Measurements from ENCODE around the gene TYW1. TPM values are rescaled to one million over a fixed set of nuclear protein-coding genes. Genes with fewer than 3 reads are reported as not detected.
"Not testable (repeated sequence)": the region's sequence is repeated elsewhere in the genome, so short reads cannot be mapped to it uniquely, and the experiment has no call there.

TYW1 gene
- total and polyA plus RNA-seq, 9 donors: 13.2 to 16.3 (median 14.6) TPM

DNA sequence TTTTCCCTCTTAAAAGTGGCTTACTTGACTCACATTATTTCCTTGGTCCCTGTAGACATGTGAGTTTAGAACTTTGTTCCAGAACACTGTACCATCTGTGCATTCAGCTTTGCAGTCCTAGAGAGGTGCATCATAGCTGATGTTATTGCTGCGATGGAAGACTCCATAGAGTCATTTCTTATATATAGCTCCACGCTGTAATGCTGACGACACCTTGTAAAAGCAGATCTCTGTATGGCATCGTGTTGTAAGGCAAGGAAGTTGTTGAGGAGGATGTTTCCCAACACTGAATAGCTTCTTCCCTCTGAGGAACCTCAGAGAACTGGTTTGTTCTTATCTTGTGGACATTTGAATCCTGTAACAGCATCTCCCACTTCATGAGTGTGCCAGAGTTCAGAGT lies 109.6 kb downstream of the TYW1 start:
- not testable (repeated sequence) for H3K9me3 ChIP-seq (replicated peaks; ENCODE audit: control insufficient read depth, low read depth, low read length); H3K4me3 ChIP-seq (ENCODE audit: low read length); H3K4me1 ChIP-seq (ENCODE audit: control insufficient read depth, insufficient read depth, low read length); H3K27me3 ChIP-seq (ENCODE audit: control insufficient read depth, insufficient read depth, low read length); H3K27ac ChIP-seq (ENCODE audit: low read length); H3K36me3 ChIP-seq (ENCODE audit: control insufficient read depth, insufficient read depth, low read length); DNase-seq
- WGBS (ENCODE audit: insufficient coverage): no CpG with 5 or more reads among the region's 4 CpGs

DNA sequence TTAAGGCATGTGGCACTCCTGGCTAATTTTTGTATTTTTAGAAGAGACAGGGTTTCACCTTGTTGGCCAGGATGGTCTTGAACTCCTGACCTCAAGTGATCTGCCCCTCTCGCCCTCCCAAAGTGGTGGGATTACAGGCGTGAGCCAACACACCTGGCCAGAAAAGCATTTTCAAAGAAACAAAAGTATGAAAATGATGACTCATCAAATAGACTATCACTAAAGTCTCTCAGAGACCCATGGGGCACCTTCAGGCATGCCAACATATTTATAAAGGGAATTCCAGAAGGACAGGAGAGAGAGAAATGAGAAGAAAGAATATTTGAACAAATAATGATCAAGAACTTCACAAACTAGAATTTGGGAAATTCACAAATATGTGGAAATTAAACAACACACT lies 114.7 kb downstream of the TYW1 start:
- H3K36me3 ChIP-seq (ENCODE audit: control insufficient read depth, insufficient read depth, low read length); H3K27ac ChIP-seq (ENCODE audit: low read length); H3K9me3 ChIP-seq (replicated peaks; ENCODE audit: control insufficient read depth, low read depth, low read length); DNase-seq; H3K4me1 ChIP-seq (ENCODE audit: control insufficient read depth, insufficient read depth, low read length); H3K27me3 ChIP-seq (ENCODE audit: control insufficient read depth, insufficient read depth, low read length); H3K4me3 ChIP-seq (ENCODE audit: low read length): not testable (repeated sequence)
- 100% methylated on average over 1 of the region's 2 CpGs for WGBS (ENCODE audit: insufficient coverage)

DNA sequence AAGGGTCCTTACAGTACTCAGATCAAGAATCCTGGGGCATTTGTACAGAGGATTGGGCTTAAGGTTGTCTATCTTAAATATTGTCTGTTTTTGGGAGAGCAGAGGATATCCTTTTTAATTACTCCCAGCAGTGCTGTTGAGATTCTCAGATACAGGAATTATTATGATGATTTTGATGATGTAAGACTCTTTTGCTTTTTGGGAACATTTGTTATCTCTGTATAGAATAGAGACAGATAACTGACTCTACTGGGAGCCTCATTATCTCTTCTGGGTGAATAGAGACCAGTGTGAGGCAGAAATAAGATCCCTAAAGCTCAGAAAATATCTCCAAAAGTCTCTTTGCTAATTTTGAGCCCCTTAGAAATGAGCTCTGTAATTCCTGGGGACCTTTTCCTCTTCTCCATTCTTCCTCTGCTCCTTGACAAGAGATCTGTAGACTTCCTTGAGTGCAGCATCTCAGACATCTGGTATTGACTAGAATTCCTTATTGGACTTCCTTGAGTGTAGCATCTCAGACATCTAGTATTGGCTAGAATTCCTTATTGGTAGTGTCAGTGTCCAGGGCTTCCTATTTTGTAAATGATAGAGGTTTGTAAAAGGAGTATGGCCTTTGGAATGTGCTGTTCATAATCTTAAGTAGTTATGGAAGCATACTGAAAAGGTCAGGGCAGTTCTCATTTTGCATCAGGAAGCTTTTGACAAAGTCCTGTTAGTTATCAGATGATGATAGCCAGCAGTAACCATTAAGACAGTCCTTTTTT lies 118.0 kb downstream of the TYW1 start:
- H3K27ac ChIP-seq (ENCODE audit: low read length); H3K4me3 ChIP-seq (ENCODE audit: low read length); H3K36me3 ChIP-seq (ENCODE audit: control insufficient read depth, insufficient read depth, low read length); H3K4me1 ChIP-seq (ENCODE audit: control insufficient read depth, insufficient read depth, low read length); H3K27me3 ChIP-seq (ENCODE audit: control insufficient read depth, insufficient read depth, low read length); H3K9me3 ChIP-seq (replicated peaks; ENCODE audit: control insufficient read depth, low read depth, low read length): not testable (repeated sequence)
- DNase-seq: peak; percentile 5

DNA sequence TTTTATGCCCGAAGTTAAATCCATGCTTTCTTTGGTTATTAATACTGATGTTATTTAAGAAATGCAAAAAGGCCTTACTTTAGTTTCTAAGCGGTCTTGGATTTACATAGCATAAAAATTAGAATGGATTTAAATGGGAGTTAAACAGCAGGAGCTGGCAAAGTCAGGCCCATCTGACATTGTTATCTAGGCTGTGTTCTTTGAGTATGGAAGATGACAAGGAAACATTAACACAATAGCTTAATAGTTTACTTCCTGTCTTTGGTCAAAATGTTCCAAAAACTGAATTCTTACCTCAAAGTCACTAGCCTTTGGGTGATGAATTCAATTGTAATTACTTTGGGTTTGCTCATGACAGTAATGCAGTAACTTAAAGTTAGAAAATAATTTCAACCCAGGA lies 123.9 kb downstream of the TYW1 start:
- H3K9me3 ChIP-seq (replicated peaks; ENCODE audit: control insufficient read depth, low read depth, low read length); H3K4me1 ChIP-seq (ENCODE audit: control insufficient read depth, insufficient read depth, low read length); H3K36me3 ChIP-seq (ENCODE audit: control insufficient read depth, insufficient read depth, low read length); H3K27me3 ChIP-seq (ENCODE audit: control insufficient read depth, insufficient read depth, low read length); H3K27ac ChIP-seq (ENCODE audit: low read length); DNase-seq; H3K4me3 ChIP-seq (ENCODE audit: low read length): not testable (repeated sequence)
- WGBS (ENCODE audit: insufficient coverage): no CpG with 5 or more reads among the region's 2 CpGs

DNA sequence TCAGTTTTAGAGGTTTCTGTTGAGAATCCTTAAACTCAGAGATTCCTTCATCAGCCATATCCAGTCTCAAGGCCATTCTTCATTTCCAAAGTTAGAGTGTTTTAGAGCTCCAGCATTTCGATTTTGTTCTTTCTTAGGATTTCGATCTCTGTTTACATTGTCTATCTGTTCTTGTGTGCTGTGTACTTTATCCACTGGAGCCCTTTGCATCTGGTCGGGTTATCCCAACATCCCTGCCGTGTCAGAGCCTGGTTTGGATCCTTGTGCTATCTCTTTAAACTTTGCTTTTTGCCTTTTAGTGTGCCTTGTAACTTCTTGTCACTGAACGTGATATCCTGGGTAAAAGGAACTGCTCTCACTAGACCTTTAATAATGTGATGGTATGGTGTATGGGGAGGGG lies 131.6 kb downstream of the TYW1 start:
- no CpG with 5 or more reads among the region's 5 CpGs for WGBS (ENCODE audit: insufficient coverage)
- not testable (repeated sequence) for H3K4me3 ChIP-seq (ENCODE audit: low read length); H3K9me3 ChIP-seq (replicated peaks; ENCODE audit: control insufficient read depth, low read depth, low read length); H3K27ac ChIP-seq (ENCODE audit: low read length); H3K36me3 ChIP-seq (ENCODE audit: control insufficient read depth, insufficient read depth, low read length); H3K27me3 ChIP-seq (ENCODE audit: control insufficient read depth, insufficient read depth, low read length); H3K4me1 ChIP-seq (ENCODE audit: control insufficient read depth, insufficient read depth, low read length); DNase-seq

DNA sequence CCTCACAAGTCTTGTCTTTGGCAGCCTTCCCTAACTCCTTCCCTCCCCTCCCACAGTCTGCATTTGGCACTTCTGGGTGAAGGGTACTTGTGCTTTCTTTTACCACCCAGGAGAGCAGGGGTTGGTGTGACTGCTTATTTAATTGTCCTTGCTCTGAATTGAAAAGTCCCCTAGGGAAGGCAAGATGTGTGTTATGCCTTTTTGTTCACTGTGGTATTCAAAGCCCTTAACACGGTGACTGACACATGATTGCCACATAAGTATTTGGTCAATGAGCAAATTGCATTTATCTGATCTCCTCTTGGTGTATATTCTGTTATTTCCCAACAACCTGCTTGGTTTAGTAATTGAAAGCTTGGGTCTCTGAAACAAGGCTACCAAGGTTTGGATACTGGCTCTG lies 134.1 kb downstream of the TYW1 start:
- not testable (repeated sequence) for H3K27me3 ChIP-seq (ENCODE audit: control insufficient read depth, insufficient read depth, low read length); H3K36me3 ChIP-seq (ENCODE audit: control insufficient read depth, insufficient read depth, low read length); H3K4me3 ChIP-seq (ENCODE audit: low read length); DNase-seq; H3K27ac ChIP-seq (ENCODE audit: low read length); H3K4me1 ChIP-seq (ENCODE audit: control insufficient read depth, insufficient read depth, low read length); H3K9me3 ChIP-seq (replicated peaks; ENCODE audit: control insufficient read depth, low read depth, low read length)
- WGBS (ENCODE audit: insufficient coverage): no CpG with 5 or more reads among the region's 1 CpG

DNA sequence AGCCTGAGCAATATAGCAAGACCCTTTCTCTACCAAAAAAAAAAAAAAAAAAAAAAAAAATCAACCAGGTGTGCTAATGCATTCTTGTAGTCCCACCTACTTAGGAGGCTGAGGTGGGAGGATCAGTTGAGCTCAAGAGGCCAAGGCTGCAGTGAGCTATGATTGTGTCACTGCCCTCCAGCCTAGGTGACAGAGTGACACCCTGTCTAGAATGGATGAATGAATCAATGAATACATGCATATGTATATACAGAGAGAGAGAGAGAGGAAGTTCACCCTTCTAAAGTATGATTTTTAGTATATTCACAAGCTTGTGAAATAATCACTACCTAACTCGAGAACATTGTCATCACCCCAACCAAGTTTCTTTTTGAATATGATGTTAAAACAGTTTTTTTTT lies 138.3 kb downstream of the TYW1 start:
- not testable (repeated sequence) for H3K36me3 ChIP-seq (ENCODE audit: control insufficient read depth, insufficient read depth, low read length); H3K27ac ChIP-seq (ENCODE audit: low read length); H3K9me3 ChIP-seq (replicated peaks; ENCODE audit: control insufficient read depth, low read depth, low read length); DNase-seq; H3K4me1 ChIP-seq (ENCODE audit: control insufficient read depth, insufficient read depth, low read length); H3K27me3 ChIP-seq (ENCODE audit: control insufficient read depth, insufficient read depth, low read length); H3K4me3 ChIP-seq (ENCODE audit: low read length)
- no CpG with 5 or more reads among the region's 1 CpG for WGBS (ENCODE audit: insufficient coverage)

DNA sequence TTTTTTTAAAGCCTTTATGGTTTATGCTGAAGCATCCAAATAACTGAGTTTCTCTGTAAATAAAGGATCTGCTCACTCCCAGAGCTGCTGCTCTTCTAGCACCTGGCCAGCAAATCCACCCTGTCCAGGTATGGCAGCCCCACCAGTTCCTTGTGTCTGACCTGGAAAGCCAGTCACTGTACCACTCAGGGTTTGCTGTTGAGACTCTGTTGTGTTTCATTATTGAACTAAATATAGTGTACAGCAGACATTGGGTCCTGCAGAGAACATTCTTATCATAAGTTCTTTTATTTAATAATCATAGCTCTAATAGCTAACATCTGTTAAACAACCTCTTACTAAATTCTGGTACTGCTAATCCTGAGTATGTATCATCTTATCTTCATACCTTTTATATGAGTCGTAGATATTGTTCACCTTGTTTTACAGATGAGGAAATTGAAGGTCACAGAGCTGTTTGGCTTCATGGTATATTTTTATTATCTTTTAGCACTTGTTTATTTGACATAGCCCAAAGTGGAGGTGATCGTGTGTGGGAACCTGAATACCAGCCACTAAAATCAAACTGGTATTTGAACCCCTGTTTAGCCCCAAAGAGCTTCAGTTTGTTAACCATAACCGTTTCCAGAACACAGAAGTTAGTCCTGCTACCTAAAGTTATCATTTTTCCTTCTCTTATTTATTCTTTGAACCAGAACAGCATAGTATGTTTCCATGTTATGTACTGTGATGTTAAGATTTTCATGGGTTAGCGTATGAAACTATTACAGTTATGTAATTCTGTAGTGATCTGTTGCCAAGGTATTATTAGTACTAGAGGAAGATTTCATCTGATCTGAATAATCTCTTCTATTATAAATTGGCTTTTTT lies 139.2 kb downstream of the TYW1 start:
- DNase-seq; H3K4me3 ChIP-seq (ENCODE audit: low read length); H3K27me3 ChIP-seq (ENCODE audit: control insufficient read depth, insufficient read depth, low read length); H3K27ac ChIP-seq (ENCODE audit: low read length); H3K36me3 ChIP-seq (ENCODE audit: control insufficient read depth, insufficient read depth, low read length); H3K9me3 ChIP-seq (replicated peaks; ENCODE audit: control insufficient read depth, low read depth, low read length); H3K4me1 ChIP-seq (ENCODE audit: control insufficient read depth, insufficient read depth, low read length): not testable (repeated sequence)
- WGBS (ENCODE audit: insufficient coverage): no CpG with 5 or more reads among the region's 4 CpGs

DNA sequence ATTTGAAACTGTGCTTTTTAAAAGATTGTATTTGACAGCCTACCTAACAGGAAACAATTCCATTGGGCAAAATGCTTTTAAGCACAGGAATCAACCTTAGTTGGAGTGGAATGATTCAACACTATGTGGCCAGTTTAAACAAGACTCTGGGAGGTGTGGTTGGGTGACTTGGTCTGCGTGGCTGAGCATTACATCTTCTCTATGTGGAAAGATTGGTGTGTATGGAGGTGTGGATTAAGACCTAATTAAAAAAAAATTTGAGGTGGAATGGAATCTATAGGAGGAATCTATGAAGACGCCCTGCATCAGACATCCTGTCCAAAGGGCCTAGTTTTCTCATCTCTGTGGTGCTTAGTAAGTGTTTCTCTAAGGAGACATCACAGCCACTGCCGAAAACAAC lies 140.9 kb downstream of the TYW1 start:
- not testable (repeated sequence) for H3K27ac ChIP-seq (ENCODE audit: low read length); H3K9me3 ChIP-seq (replicated peaks; ENCODE audit: control insufficient read depth, low read depth, low read length); H3K4me1 ChIP-seq (ENCODE audit: control insufficient read depth, insufficient read depth, low read length); H3K27me3 ChIP-seq (ENCODE audit: control insufficient read depth, insufficient read depth, low read length); DNase-seq; H3K4me3 ChIP-seq (ENCODE audit: low read length); H3K36me3 ChIP-seq (ENCODE audit: control insufficient read depth, insufficient read depth, low read length)
- no CpG with 5 or more reads among the region's 3 CpGs for WGBS (ENCODE audit: insufficient coverage)

DNA sequence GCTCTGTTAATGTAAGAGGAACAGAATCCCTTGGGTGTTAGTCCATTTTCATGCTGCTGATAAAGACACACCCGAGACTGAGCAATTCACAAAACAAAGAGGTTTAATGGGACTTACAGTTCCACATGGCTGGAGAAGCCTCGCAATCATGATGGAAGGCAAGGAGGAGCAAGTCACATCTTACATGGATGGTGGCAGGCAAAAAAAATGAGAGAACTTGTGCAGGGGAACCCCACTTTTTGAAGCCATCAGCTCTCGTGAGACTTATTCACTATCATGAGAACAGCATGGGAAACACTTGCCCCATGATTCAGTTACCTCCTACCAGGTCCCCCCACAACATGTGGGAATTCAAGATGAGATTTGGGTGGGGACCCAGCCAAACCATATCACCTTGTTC lies 143.2 kb downstream of the TYW1 start:
- WGBS (ENCODE audit: insufficient coverage): 89% methylated on average over 1 of the region's 3 CpGs
- not testable (repeated sequence) for H3K4me3 ChIP-seq (ENCODE audit: low read length); DNase-seq; H3K4me1 ChIP-seq (ENCODE audit: control insufficient read depth, insufficient read depth, low read length); H3K9me3 ChIP-seq (replicated peaks; ENCODE audit: control insufficient read depth, low read depth, low read length); H3K36me3 ChIP-seq (ENCODE audit: control insufficient read depth, insufficient read depth, low read length); H3K27ac ChIP-seq (ENCODE audit: low read length); H3K27me3 ChIP-seq (ENCODE audit: control insufficient read depth, insufficient read depth, low read length)

Data from muscle of leg (tissue), 11 donors.